DOHH2 (cell line): ENCODE data around the gene GAS6.

ENCODE experiments used
- EZH2phosphoT487 ChIP-seq: fragments of 200-600 bp; sonication (generic); IDR thresholded peaks from 2 replicates; pipeline ENCODE4 v1.6.1; 2017; ENCODE audit warnings: borderline replicate concordance, mild to moderate bottlenecking, antibody characterized with exemption, low read length, moderate library complexity, mixed read lengths
- TF ChIP-seq, protein P1 (sequence below): fragments of 200-600 bp; sonication (generic); IDR thresholded peaks from one replicate; pipeline ENCODE4 v1.5.1; 2014; ENCODE audit warnings: antibody characterized with exemption, mild to moderate bottlenecking, low read depth, low read length; ENCODE audit not compliant: poor library complexity, severe bottlenecking

DNA sequence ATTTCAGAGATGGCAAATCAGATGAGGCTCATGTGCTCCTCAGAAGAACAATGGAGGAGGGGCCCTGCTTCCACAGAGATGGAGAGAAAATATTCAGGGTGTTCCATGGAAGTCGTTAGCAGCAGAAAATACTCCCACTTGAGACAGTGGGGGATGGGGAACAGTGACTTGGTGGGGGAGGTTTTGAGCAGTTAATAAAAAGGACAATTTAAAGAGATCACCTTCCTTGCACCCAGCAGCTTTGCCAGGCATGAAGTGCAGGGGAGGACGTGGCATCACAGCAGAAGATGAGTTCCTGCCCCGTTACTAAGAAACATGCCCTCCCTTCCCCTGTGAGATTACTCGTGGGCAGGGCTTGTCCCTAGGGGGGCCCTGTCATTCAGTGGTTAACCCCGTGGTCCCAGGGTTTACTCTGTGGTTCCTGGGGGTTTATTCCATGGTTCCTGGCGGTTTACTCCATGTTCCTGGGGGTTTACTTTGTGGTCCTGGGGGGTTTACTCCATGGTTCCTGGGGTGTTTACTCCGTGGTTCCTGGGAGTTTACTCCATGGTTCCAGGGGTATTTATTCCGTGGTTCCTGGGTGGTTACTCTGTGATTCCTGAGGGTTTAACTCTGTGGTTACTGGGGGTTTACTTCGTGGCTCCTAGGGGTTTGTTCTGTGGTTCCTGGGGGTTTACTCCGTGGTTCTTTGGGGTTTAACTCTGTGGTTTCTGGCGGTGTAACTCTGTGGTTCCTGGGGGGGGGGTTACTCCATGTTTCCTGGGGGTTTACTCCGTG, 55.6 kb downstream of the GAS6 start:
- TF ChIP-seq, protein P1, sequence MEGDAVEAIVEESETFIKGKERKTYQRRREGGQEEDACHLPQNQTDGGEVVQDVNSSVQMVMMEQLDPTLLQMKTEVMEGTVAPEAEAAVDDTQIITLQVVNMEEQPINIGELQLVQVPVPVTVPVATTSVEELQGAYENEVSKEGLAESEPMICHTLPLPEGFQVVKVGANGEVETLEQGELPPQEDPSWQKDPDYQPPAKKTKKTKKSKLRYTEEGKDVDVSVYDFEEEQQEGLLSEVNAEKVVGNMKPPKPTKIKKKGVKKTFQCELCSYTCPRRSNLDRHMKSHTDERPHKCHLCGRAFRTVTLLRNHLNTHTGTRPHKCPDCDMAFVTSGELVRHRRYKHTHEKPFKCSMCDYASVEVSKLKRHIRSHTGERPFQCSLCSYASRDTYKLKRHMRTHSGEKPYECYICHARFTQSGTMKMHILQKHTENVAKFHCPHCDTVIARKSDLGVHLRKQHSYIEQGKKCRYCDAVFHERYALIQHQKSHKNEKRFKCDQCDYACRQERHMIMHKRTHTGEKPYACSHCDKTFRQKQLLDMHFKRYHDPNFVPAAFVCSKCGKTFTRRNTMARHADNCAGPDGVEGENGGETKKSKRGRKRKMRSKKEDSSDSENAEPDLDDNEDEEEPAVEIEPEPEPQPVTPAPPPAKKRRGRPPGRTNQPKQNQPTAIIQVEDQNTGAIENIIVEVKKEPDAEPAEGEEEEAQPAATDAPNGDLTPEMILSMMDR, result no peak
- no peak for TF ChIP-seq EZH2phosphoT487
